HEK293 (cell line): Measurements from ENCODE around the gene IL36B.
A peak's percentile ranks its signal among the peaks of the same experiment; 100 is the strongest.

ENCODE experiments used
- CTCF ChIA-PET: fragments of 350-600 bp; formaldehyde crosslinking; extraction: SDS; loops from one replicate; lab custom pipeline; 2021; ENCODE audit warnings: antibody characterized with exemption; lab: Yijun Ruan, JAX
- POLR2A ChIA-PET: fragments of 300-600 bp; formaldehyde crosslinking; extraction: SDS; loops from one replicate; lab custom pipeline; 2020; ENCODE audit warnings: antibody characterized with exemption, inconsistent platforms; lab: Yijun Ruan, JAX
- H3K27ac ChIP-seq: fragments of 200-500 bp; sonication (Bioruptor generic); 2 replicates; pipeline ENCODE4 v1.5.1; 2014; ENCODE audit warnings: low read depth, low read length, control low read depth, inconsistent platforms; ENCODE audit errors: extremely low read depth
- H3K36me3 ChIP-seq, 2 experiments: fragments of 200-500 bp in 1 of 2; sonication (Bioruptor generic) in 1 of 2; 1 replicate in 1 of 2; 2 replicates in 1 of 2; pipeline ENCODE4 v1.5.1; 2014 to 2017; ENCODE audit warnings: inconsistent platforms in 2 of 2, low read length in 2 of 2; ENCODE audit not compliant: control insufficient read depth in 2 of 2, insufficient read depth in 1 of 2
- H3K4me1 ChIP-seq: fragments of 200-500 bp; sonication (Bioruptor generic); 2 replicates; pipeline ENCODE4 v1.5.1; 2014; ENCODE audit warnings: mild to moderate bottlenecking, low read length, inconsistent platforms; ENCODE audit not compliant: control insufficient read depth, insufficient read depth
- H3K4me3 ChIP-seq: 2 replicates; pipeline ENCODE4 v1.5.1; 2011; ENCODE audit warnings: low read depth, mild to moderate bottlenecking, control low read depth, low read length, moderate library complexity
- H3K9me3 ChIP-seq: fragments of 200-500 bp; sonication (Bioruptor generic); 2 replicates; pipeline ENCODE4 v1.5.1; 2014; ENCODE audit warnings: low read depth, low read length, inconsistent platforms; ENCODE audit not compliant: control insufficient read depth, insufficient read depth
- KLF10 ChIP-seq: fragments of 450-650 bp; IDR thresholded peaks from 2 replicates; pipeline ENCODE4 v1.5.1; 2018; ENCODE audit warnings: missing biosample characterization, mild to moderate bottlenecking, missing genetic modification characterization
- KLF17 ChIP-seq: fragments of 450-650 bp; formaldehyde crosslinking; IDR thresholded peaks from 2 replicates; pipeline ENCODE4 v1.5.1; 2016; ENCODE audit warnings: missing biosample characterization, missing genetic modification characterization
- MEIS1 ChIP-seq: sonication (generic); formaldehyde crosslinking; IDR thresholded peaks from 2 replicates; pipeline ENCODE4 v1.8.1; 2022; ENCODE audit warnings: missing genetic modification reagents, mild to moderate bottlenecking, borderline replicate concordance
- PRDM4 ChIP-seq: fragments of 450-650 bp; formaldehyde crosslinking; IDR thresholded peaks from 2 replicates; pipeline ENCODE4 v1.5.1; 2017; ENCODE audit warnings: missing biosample characterization, missing genetic modification characterization
- SCRT2 ChIP-seq: fragments of 450-650 bp; formaldehyde crosslinking; IDR thresholded peaks from 2 replicates; pipeline ENCODE4 v1.5.1; 2016; ENCODE audit warnings: missing biosample characterization, missing genetic modification characterization
- SP2 ChIP-seq: fragments of 450-650 bp; formaldehyde crosslinking; IDR thresholded peaks from 2 replicates; pipeline ENCODE4 v1.5.1; 2016; ENCODE audit warnings: missing biosample characterization, missing genetic modification characterization
- ZNF175 ChIP-seq: fragments of 450-650 bp; formaldehyde crosslinking; IDR thresholded peaks from 2 replicates; pipeline ENCODE4 v1.5.1; 2016; ENCODE audit warnings: missing biosample characterization, missing genetic modification characterization
- ZNF23 ChIP-seq: fragments of 450-650 bp; formaldehyde crosslinking; IDR thresholded peaks from 2 replicates; pipeline ENCODE4 v1.5.1; 2016; ENCODE audit warnings: missing biosample characterization, missing genetic modification characterization, borderline replicate concordance
- ZNF239 ChIP-seq: fragments of 450-650 bp; formaldehyde crosslinking; IDR thresholded peaks from 2 replicates; pipeline ENCODE4 v1.5.1; 2016; ENCODE audit warnings: missing biosample characterization, missing genetic modification characterization
- ZNF26 ChIP-seq: fragments of 450-650 bp; formaldehyde crosslinking; IDR thresholded peaks from 2 replicates; pipeline ENCODE4 v1.5.1; 2016; ENCODE audit warnings: missing biosample characterization, missing genetic modification characterization
- ZNF433 ChIP-seq: fragments of 450-650 bp; formaldehyde crosslinking; IDR thresholded peaks from 2 replicates; pipeline ENCODE4 v1.5.1; 2016; ENCODE audit warnings: missing biosample characterization, missing genetic modification characterization, low read depth
- ZNF658 ChIP-seq: fragments of 450-650 bp; formaldehyde crosslinking; IDR thresholded peaks from 2 replicates; pipeline ENCODE4; 2016; ENCODE audit warnings: missing biosample characterization, missing genetic modification characterization
- ZNF664 ChIP-seq: fragments of 450-650 bp; formaldehyde crosslinking; IDR thresholded peaks from 2 replicates; pipeline ENCODE4 v1.5.1; 2016; ENCODE audit warnings: missing biosample characterization, missing genetic modification characterization
- ZNF785 ChIP-seq: fragments of 450-650 bp; formaldehyde crosslinking; IDR thresholded peaks from 2 replicates; pipeline ENCODE4 v1.5.1; 2016; ENCODE audit warnings: missing biosample characterization, missing genetic modification characterization

IL36B gene

GRCh38 chr2:113060796-113061195, 8.1 kb upstream of the IL36B start:
- no peaks in the 10 kb centered on the region for H3K36me3 ChIP-seq
- no peak overlapping the region for H3K4me3 ChIP-seq
- no peak for TF ChIP-seq KLF10 (tag by site-specific recombination)
- no peak for TF ChIP-seq ZNF239
- no peak for TF ChIP-seq SCRT2 (tag by site-specific recombination)
- TF ChIP-seq ZNF26 (tag by site-specific recombination) = no peak
- TF ChIP-seq ZNF175 (tag by site-specific recombination) = no peak
- no peak for TF ChIP-seq ZNF433
- no peak for TF ChIP-seq ZNF23
- H3K27ac ChIP-seq = no peak overlapping the region
- CTCF ChIA-PET = no interaction called here
- H3K9me3 ChIP-seq = no peaks in the 10 kb centered on the region
- H3K4me1 ChIP-seq = no peaks in the 10 kb centered on the region
- POLR2A ChIA-PET = no interaction called here

- no peak overlapping the region for H3K27ac ChIP-seq
- TF ChIP-seq MEIS1 = no peak
- no peak for TF ChIP-seq ZNF664 (tag by site-specific recombination)
- TF ChIP-seq ZNF433 = no peak
- TF ChIP-seq KLF17 (tag by site-specific recombination) = no peak
- no peak for TF ChIP-seq ZNF658 (tag by site-specific recombination)
- no peak for TF ChIP-seq ZNF785 (tag by site-specific recombination)
- ChIA-PET POLR2A (no interaction called here), CTCF (no interaction called here)
- no peaks in the 10 kb centered on the region for H3K36me3 ChIP-seq
- no peak overlapping the region for H3K4me3 ChIP-seq
- H3K9me3 ChIP-seq = no peaks in the 10 kb centered on the region
- no peaks in the 10 kb centered on the region for H3K4me1 ChIP-seq
Observed at GRCh38 chr2:113060396-113060795, 7.7 kb upstream of the IL36B start.

GRCh38 chr2:113058998-113059960, 6.6 kb upstream of the IL36B start, which contains the start of gene IL36RN:
Gene IL36RN, plus strand, starts transcription at chr2:113059198. Its CDS starts 241 bp downstream, at chr2:113059439.
- POLR2A ChIA-PET = no interaction called here
- no peak within 1 kb of the TSS for H3K27ac ChIP-seq
- no peaks in the 10 kb centered on the region for H3K9me3 ChIP-seq
- H3K4me1 ChIP-seq = no peaks in the 10 kb centered on the region
- TF ChIP-seq SP2 (tag by site-specific recombination) (no peak), PRDM4 (peak; percentile 47; the same call in 1 of the 2 replicates)
- TF ChIP-seq, all 188 proteins: peak for 1
- CTCF ChIA-PET = interaction anchor here (1.0 to 1.5 kb wide), 3 partner anchors 11 to 140 kb away, joined by 3 to 5 read pairs (median 4); no protein-coding TSS in a partner anchor
- no peaks in the 10 kb centered on the region for H3K36me3 ChIP-seq
- no peak within 1 kb of the TSS for H3K4me3 ChIP-seq
